ENCODE data around the gene GPR37.

GPR37 gene

GRCh38 chr7:124799448-124799847 lies 33.9 kb upstream of the GPR37 start:
- no peaks in the 10 kb centered on the region for H4K20me1 ChIP-seq
- no peaks in the 10 kb centered on the region for H3K27me3 ChIP-seq
- H3K4me3 ChIP-seq, result no peak overlapping the region
- no peaks in the 10 kb centered on the region for H3K36me3 ChIP-seq
- no peak overlapping the region for H3K27ac ChIP-seq
- H3K4me1 ChIP-seq, result no peaks in the 10 kb centered on the region
- no peak overlapping the region for H3K9ac ChIP-seq
- no peak overlapping the region for H3K4me2 ChIP-seq
- no peaks in the 10 kb centered on the region for H3K9me3 ChIP-seq (replicated peaks in 1 of 11)
- TF ChIP-seq Cebpa-rat (IDR thresholded peaks at IDR 0.05), result no peak

GRCh38 chr7:124796771-124797170 lies 31.2 kb upstream of the GPR37 start:
- no peak overlapping the region for H3K4me3 ChIP-seq
- H3K27me3 ChIP-seq, result no peaks in the 10 kb centered on the region
- no peaks in the 10 kb centered on the region for H3K9me3 ChIP-seq (replicated peaks in 1 of 11)
- no peak overlapping the region for H3K4me2 ChIP-seq
- no peak overlapping the region for H3K9ac ChIP-seq
- H4K20me1 ChIP-seq, result no peaks in the 10 kb centered on the region
- no peak overlapping the region for H3K27ac ChIP-seq
- H3K4me1 ChIP-seq, result no peaks in the 10 kb centered on the region
- no peak for TF ChIP-seq Cebpa-rat (IDR thresholded peaks at IDR 0.05)
- no peaks in the 10 kb centered on the region for H3K36me3 ChIP-seq

- TF ChIP-seq Cebpa-rat (IDR thresholded peaks at IDR 0.05), result no peak
- Histone ChIP-seq H3K4me2 (no peak overlapping the region), H3K9me3 (replicated peaks in 1 of 11) (no peaks in the 10 kb centered on the region), H3K27ac (no peak overlapping the region), H3K36me3 (no peaks in the 10 kb centered on the region), H3K4me3 (no peak overlapping the region), H3K27me3 (no peaks in the 10 kb centered on the region), H3K4me1 (no peaks in the 10 kb centered on the region), H3K9ac (no peak overlapping the region), H4K20me1 (no peaks in the 10 kb centered on the region)
Observed at GRCh38 chr7:124792696-124793095, 27.1 kb upstream of the GPR37 start.

DNA sequence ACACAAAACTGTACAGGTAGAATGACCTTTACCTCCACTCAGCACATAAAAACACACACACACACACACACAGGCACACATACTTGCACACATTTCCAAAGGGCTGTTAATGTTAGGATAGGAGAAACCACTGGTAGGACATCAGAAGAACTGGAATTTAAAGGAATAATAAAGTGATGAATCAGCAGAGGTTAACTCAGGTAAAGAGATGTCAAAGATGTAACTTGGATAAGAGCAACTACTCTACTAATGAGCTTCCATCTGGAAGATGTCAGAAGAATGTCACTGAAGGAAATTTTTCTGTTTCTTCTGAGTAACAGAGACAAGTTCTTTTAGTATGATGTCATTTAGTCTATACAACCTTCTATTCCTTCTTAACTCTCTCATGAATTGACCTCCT lies 26.4 kb upstream of the GPR37 start:
- H3K9ac ChIP-seq, result no peak overlapping the region
- H3K4me1 ChIP-seq, result no peaks in the 10 kb centered on the region
- no peak overlapping the region for H3K27ac ChIP-seq
- H3K27me3 ChIP-seq, result no peaks in the 10 kb centered on the region
- no peak overlapping the region for H3K4me2 ChIP-seq
- H3K4me3 ChIP-seq, result no peak overlapping the region
- H4K20me1 ChIP-seq, result no peaks in the 10 kb centered on the region
- TF ChIP-seq Cebpa-rat (IDR thresholded peaks at IDR 0.05), result no peak
- no peaks in the 10 kb centered on the region for H3K9me3 ChIP-seq (replicated peaks in 1 of 11)
- no peaks in the 10 kb centered on the region for H3K36me3 ChIP-seq

- no peak for TF ChIP-seq Cebpa-rat (IDR thresholded peaks at IDR 0.05)
- Histone ChIP-seq H4K20me1 (no peaks in the 10 kb centered on the region), H3K4me1 (no peaks in the 10 kb centered on the region), H3K27ac (no peak overlapping the region), H3K9ac (no peak overlapping the region), H3K4me2 (no peak overlapping the region), H3K4me3 (no peak overlapping the region), H3K27me3 (no peaks in the 10 kb centered on the region), H3K36me3 (no peaks in the 10 kb centered on the region), H3K9me3 (replicated peaks in 1 of 11) (no peaks in the 10 kb centered on the region)
Observed at GRCh38 chr7:124791426-124791825, 25.8 kb upstream of the GPR37 start.

DNA sequence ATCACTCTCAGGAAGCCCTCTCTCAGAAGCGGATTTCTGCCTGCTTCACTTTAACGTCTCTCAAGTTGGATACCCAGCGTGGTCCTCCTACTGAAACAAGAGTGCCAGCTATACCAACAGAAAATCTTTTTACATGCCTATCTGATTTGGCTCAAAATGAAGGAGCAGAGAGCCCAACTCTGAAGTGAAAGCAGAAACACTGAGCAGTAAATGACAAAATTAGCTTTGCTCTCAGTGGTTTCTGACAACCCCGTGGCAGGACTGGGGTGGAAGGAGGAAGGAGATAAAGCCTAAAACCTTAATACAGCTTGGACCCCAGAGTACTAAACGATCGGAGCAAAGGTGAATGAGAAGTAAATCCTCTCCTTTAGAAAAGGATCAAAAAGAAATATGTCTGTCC lies 25.1 kb upstream of the GPR37 start:
- no peaks in the 10 kb centered on the region for H3K27me3 ChIP-seq
- no peak overlapping the region for H3K4me2 ChIP-seq

GRCh38 chr7:124785994-124786393 lies 20.4 kb upstream of the GPR37 start:
- no peaks in the 10 kb centered on the region for H3K9me3 ChIP-seq (replicated peaks in 1 of 11)
- no peak overlapping the region for H3K9ac ChIP-seq
- H3K27me3 ChIP-seq, result no peaks in the 10 kb centered on the region
- no peaks in the 10 kb centered on the region for H4K20me1 ChIP-seq
- no peak overlapping the region for H3K4me3 ChIP-seq
- peaks cover 0 to 17% (median 0%) of the 10 kb centered on the region in 10 experiments; a peak in 5 of 20 replicates for H3K4me1 ChIP-seq
- no peak overlapping the region for H3K27ac ChIP-seq
- H3K36me3 ChIP-seq, result no peaks in the 10 kb centered on the region
- TF ChIP-seq Cebpa-rat (IDR thresholded peaks at IDR 0.05), result no peak
- H3K4me2 ChIP-seq, result no peak overlapping the region

More for the DNA sequence above, 25.1 kb upstream of the GPR37 start:
- Histone ChIP-seq H3K4me3 (no peak overlapping the region), H3K4me1 (no peaks in the 10 kb centered on the region), H4K20me1 (no peaks in the 10 kb centered on the region), H3K36me3 (no peaks in the 10 kb centered on the region), H3K27ac (no peak overlapping the region), H3K9me3 (replicated peaks in 1 of 11) (no peaks in the 10 kb centered on the region), H3K9ac (no peak overlapping the region)
- no peak for TF ChIP-seq Cebpa-rat (IDR thresholded peaks at IDR 0.05)

DNA sequence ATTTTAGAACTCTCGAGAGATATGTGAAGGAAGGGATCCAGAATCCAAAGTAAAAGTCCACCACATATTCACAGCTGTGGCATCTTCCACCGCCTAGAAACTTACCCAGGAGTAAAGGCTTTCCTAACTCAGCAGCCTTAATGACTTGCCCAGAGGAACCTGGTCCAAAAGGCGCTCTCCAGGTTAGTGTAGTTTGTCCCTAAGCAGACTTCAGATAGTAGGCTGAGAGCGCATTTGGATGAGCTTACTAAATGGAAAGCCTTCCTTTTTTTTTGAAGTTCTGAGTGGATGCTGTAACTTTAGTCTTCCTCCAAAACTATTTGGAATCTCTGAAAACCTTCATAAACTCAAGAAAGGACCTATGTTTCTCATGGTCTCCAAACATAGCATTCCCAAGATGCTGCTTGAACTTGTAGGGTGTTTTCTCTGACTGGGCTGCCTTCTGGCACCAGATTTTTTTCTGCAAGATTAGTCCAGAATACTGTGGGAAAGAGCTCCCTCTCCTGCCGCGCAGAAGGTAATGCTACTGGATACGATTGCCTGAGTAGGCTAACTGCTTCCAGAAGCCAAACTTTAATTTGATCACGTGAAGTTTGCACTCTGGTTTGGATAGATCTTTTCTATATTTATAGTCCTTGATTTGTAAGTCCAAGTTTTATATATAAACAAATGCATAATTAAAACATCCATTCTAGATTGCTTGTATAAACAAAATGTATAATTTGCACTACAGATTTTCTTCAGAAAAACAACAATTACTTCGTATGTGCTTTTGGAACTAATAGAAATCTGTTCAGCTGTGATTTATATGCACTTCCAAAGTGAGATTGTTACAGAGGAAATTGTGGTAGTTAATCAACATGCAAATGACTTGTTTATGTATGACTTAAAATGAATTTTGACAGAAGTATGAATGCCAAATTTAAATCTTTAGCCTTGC lies 19.6 kb upstream of the GPR37 start:
- H3K4me3 ChIP-seq, result no peak overlapping the region
- no peak for TF ChIP-seq Cebpa-rat (IDR thresholded peaks at IDR 0.05)
- no peaks in the 10 kb centered on the region for H3K9me3 ChIP-seq (replicated peaks in 1 of 11)
- no peak overlapping the region for H3K27ac ChIP-seq
- H4K20me1 ChIP-seq, result no peaks in the 10 kb centered on the region
- no peaks in the 10 kb centered on the region for H3K27me3 ChIP-seq
- no peaks in the 10 kb centered on the region for H3K36me3 ChIP-seq
- H3K4me2 ChIP-seq, result no peak overlapping the region
- no peak overlapping the region for H3K9ac ChIP-seq
- H3K4me1 ChIP-seq, result peaks cover 0 to 17% (median 0%) of the 10 kb centered on the region in 10 experiments; a peak in 5 of 20 replicates

DNA sequence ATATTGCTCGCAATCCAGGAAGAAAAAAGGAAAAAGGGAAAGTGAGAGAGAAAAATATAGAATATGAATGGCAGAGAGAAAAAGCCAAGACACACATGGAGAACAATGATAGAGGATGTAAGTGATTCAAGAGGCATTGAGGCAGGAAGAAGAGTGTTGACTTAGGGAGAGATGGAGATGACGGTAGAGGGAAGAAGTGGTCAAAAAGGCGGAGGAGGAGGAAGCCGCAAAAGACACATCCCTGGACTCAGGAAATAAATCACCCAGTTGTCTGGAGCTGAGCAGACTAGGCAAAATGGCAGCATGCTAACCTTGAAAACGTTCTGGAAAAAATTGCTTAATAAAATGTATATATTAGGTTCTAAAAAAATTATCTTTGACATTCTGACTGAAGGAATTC lies 17.7 kb upstream of the GPR37 start:
- TF ChIP-seq Cebpa-rat (IDR thresholded peaks at IDR 0.05), result no peak
- Histone ChIP-seq H3K36me3 (no peaks in the 10 kb centered on the region), H3K4me1 (peaks cover 0 to 17% (median 0%) of the 10 kb centered on the region in 10 experiments; a peak in 5 of 20 replicates), H3K4me2 (peak overlapping the region in 3 of 11 experiments; percentile 21 to 43 (median 26); a peak in 4 of 22 replicates), H3K9me3 (replicated peaks in 1 of 11) (no peaks in the 10 kb centered on the region), H3K4me3 (no peak overlapping the region), H4K20me1 (no peaks in the 10 kb centered on the region), H3K27ac (no peak overlapping the region), H3K9ac (no peak overlapping the region), H3K27me3 (no peaks in the 10 kb centered on the region)

All from BLaER1 treated with 17β-estradiol and CSF1 and Interleukin-3, amounts not matched to agents 10 nM and 100 nM (cell line).